ENCODE data around the gene FGF2. TPM values are rescaled to one million over a fixed set of nuclear protein-coding genes. Genes with fewer than 3 reads are reported as not detected.

The FGF2 gene
- total RNA-seq, 1 experiment from 2014 or later = 99.0 TPM

DNA sequence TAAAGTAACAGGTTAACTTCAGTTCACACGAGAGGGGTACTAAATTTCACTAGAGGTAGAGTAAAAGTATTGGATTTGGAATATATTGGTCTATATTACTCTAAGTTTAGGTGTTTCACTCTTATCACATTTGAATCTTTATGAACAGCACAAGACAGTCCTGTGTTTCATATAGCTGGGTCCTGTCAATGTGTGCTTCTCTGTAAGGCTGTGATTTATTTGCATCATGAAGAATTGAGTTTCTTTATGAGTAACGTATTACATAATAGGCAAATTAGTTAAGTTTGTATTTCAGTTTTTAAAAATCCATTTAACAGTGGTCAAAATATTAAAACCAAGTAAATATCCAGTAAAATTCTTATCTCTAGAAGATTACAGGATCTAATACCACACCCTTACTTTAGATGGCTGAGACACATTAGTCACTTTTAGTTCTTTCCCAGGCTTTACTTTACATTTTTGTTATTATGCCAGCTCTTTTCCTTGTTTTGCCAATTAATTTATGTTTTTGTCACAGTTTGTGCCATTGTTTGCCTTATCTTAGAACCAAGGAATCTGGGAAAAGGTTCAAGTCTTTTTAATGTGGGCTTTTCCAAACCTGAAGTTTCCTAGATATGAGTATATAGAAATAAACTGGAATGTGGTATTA is 63.6 kb downstream of the FGF2 start:
- H3K18ac ChIP-seq (ENCODE audit: insufficient read length, low read depth, low read length) = no peak overlapping the region
- H3K4me1 Mint-ChIP-seq = no peaks in the 10 kb centered on the region
- H2BK12ac ChIP-seq (ENCODE audit: insufficient read length, low read depth, low read length) = no peak overlapping the region
- H3K4ac ChIP-seq (ENCODE audit: low read depth, low read length) = no peak overlapping the region
- peak overlapping the region in 1 of 3 experiments; percentile 66; a peak in 1 of 7 replicates for H3K27ac Mint-ChIP-seq
- no peak overlapping the region for H3K56ac ChIP-seq (ENCODE audit: insufficient read length, low read depth, low read length)
- no peaks in the 10 kb centered on the region for H3K79me1 ChIP-seq (ENCODE audit: insufficient read depth, low read depth, low read length, poor library complexity, severe bottlenecking)
- TF ChIP-seq CTCF (conservative IDR thresholded peaks at IDR 0.05) = no peak
- H2BK15ac ChIP-seq (ENCODE audit: low read depth, low read length) = no peak overlapping the region
- DNase-seq = no peak
- no peak overlapping the region for H3K4me2 ChIP-seq (ENCODE audit: insufficient read depth, insufficient read length, low read length)
- H2AFZ ChIP-seq (ENCODE audit: low read length) = no peak overlapping the region
- H3K27ac ChIP-seq (ENCODE audit: insufficient read length, low read depth, low read length) = no peak overlapping the region
- H3K23me2 ChIP-seq (ENCODE audit: insufficient read length, low read depth, low read length, poor library complexity, severe bottlenecking) = no peaks in the 10 kb centered on the region
- H4K91ac ChIP-seq (ENCODE audit: insufficient read length, low read depth, low read length) = no peak overlapping the region
- no peak overlapping the region for H2AK5ac ChIP-seq (ENCODE audit: insufficient read length, low read length)
- no peaks in the 10 kb centered on the region for H3K27me3 Mint-ChIP-seq (ENCODE audit: low read depth)
- no peak overlapping the region for H4K5ac ChIP-seq (ENCODE audit: insufficient read length, low read depth, low read length)
- no peak overlapping the region for H2BK5ac ChIP-seq (ENCODE audit: insufficient read length, low read length)
- no peaks in the 10 kb centered on the region for H3K9me3 ChIP-seq (ENCODE audit: control insufficient read depth, low read depth, low read length)
- no peaks in the 10 kb centered on the region for H3K9me3 Mint-ChIP-seq
- H4K20me1 ChIP-seq (ENCODE audit: control insufficient read depth, insufficient read depth, insufficient read length) = no peaks in the 10 kb centered on the region
- H2BK120ac ChIP-seq (ENCODE audit: low read depth, low read length, poor library complexity, severe bottlenecking) = no peak overlapping the region
- no CpG with 5 or more reads among the region's 2 CpGs for WGBS (ENCODE audit: extremely low coverage, insufficient read length, low lambda C conversion rate)
- H3K4me1 ChIP-seq (ENCODE audit: insufficient read depth, low read length) = no peaks in the 10 kb centered on the region
- no peak overlapping the region for H3K14ac ChIP-seq (ENCODE audit: insufficient read depth, low read length)
- no peak overlapping the region for H3K23ac ChIP-seq (ENCODE audit: insufficient read length, low read depth, low read length)
- no peaks in the 10 kb centered on the region for H3K27me3 ChIP-seq (ENCODE audit: insufficient read depth, low read length)
- peaks cover 25 to 69% (median 65%) of the 10 kb centered on the region in 3 experiments; a peak in 6 of 7 replicates for H3K36me3 Mint-ChIP-seq (ENCODE audit: insufficient read depth in 1 of 3, low read depth in 3 of 3)
- no peak overlapping the region for H3K4me3 Mint-ChIP-seq
- H3K9ac ChIP-seq (ENCODE audit: extremely low read depth, insufficient read length, low read length) = no peak overlapping the region
- H3K79me2 ChIP-seq (ENCODE audit: insufficient read depth, low read length) = no peaks in the 10 kb centered on the region; the same call in 1 of the 2 replicates
- no peak overlapping the region for H3T11ph ChIP-seq (ENCODE audit: low read length)
- no peak overlapping the region for H4K8ac ChIP-seq (replicated peaks; ENCODE audit: insufficient read length, low read depth, low read length)
- H2BK20ac ChIP-seq (ENCODE audit: low read depth, low read length, poor library complexity, severe bottlenecking) = no peak overlapping the region

Data from H9 (cell line).